Stimulated activated naive CD8-positive, alpha-beta T cell treated with anti-CD3 and anti-CD28 coated beads, Interleukin-15, Interleukin-2, amounts not matched to agents 100 U/mL and 50 U/mL, for 24 hours (primary cell): Measurements from ENCODE around the gene ALKAL2.

Source experiments
- ATAC-seq: fragments of 150-1000 bp; cut with Tn5 transposase; one replicate; pipeline ENCODE4 v1.10.0; 2021
- DNase-seq: peaks from one replicate; pipeline ENCODE4 v3.0.0; 2021

Gene ALKAL2

DNA sequence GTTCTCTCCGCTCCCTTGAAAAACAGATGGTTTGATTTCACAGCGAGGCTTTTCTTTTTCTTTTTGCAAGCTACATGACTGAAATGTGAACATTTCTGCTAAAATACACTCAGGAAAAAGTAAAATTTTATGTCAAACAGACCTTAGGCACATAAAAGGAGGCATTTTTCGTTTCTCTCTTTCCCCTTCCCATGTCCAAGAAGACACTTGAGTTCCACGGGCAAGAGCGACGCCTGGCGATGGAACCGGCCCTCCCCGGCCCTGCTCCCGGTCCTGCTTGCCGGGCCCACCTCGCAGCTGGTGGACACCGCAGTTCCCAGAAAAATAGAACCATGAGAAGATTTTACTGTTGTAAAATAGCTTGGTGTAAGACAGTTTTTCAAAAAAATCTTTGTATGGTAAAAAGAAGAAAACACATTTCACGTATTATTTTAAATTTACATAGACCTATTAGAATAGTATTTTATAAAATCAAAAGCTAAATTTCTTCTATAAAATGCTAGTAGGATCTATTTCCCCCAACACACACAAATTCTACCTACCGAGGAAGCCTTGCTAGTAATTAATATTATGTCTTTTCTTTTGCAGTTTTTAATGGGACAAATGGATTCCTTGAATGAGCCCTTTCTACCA is 2.3 kb upstream of the ALKAL2 start:
- ATAC-seq (peak; percentile 71), DNase-seq (peak; percentile 58)

DNA sequence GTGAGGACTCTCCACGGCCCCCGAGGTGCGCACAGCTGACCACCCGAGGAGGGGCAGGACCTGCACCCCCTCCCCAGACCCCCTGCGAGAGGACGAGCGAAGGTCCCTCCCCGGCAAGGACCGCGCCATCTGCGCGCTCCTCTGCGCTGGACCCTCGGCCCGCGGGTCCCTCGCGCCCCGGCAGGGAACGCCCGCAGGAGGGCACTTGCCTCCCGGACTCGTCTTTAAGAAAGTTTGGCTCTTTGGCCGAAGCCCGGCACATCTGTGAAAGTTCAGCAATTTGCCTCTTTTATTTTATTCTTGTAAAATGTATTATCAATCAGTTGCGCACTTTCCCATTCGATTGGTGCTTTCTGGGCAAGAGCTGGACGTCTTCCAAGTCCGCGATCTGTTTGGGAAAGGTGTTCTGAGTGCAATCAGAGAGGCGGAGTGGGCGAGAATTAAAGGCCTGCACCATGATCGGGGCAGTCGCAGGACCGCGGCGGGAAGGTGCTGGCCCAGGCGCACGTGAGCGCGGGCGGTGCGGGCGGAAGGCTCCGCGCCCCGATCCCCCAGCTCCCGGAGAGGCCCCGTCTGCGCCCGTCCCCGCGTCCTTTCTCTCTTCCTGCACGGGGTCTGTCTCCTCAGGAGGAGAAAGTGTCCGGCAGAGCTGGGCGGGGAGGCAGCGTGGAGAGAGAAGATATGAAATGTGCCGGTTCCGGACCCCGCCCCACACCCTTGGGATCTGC is 1.6 kb upstream of the ALKAL2 start:
- ATAC-seq: no peak
- no peak for DNase-seq

DNA sequence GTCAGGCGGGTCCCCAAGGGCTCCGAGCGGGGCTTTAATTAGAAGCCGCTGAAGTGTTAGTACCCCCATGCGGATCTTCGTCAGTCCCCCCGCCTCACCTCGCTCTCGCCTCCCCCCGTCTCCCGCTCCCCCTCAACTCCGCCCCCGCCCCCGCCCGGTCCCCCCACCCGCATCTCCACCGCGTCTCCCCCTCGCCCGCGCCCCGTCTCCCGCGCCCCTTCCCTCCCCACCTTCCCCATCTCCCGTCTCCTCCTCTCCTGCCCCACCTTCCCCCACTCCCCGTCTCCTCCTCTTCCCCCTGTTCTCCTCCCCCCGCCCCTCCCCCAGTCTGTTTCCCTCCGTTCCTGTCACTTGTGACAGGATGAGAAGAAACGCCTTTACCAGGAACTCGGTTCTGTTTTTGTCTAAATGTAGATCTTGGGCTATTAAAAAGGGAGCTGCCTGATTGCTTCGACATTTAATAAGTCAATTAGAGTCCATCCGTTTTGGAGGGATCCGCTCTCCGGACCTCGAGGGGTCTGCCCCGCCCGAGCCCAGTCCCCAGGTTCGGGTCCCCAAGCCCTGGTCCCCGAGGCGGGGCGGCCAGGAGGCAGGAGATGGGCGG is 969 bp upstream of the ALKAL2 start:
- DNase-seq (no peak), ATAC-seq (no peak)

DNA sequence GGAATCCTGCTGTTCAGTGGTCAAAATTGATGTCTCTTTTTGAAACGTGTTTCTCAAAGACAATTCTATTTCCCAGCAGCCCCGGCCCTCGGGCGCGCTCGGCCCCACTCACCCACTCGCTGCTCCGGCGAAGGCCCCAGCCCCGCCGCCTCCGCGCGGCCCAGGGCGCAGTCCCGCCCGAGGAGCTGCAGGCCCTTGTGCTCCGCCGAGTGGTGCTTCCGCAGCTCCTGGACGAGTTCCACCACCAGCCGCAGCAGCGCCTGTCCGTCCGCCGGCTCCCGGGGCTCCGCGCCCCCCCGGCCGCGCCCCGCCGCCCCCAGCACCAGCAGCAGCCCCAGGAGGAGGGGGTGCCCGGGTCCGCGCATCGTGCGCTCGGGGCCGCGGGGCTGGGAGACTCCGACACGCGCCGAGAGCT is 413 bp downstream of the ALKAL2 start:
- DNase-seq (peak; percentile 15), ATAC-seq (peak; percentile 24)

DNA sequence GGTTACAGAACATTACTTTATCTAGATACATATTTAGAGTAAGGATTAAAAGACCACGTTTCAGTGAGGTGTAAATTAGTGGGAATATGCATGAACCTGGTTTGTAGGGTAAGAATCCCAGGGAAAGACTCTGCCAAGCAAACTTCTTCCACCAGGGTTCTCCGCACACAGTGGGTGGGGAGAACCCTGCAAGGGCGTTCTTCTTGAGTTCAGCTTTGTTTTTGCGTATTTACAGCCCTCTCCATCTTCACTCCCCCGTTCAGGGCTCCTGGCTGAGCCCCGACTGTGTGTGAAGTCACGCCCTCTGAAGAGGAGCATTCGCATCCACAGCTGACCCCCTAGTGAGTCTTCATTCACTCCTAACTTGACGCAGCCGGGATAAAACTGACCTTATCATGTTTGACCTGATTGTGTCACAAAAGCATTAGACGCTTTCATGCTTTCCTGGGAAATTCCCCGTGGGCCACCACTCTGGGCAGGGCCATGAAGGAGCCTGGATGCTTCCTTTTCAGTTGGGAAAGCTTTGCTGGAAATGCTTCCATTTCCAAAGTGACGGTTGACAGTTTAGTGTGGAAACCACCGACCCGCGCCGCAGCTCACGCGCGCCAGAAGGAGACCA is 1.0 kb downstream of the ALKAL2 start:
- no peak for ATAC-seq
- no peak for DNase-seq

DNA sequence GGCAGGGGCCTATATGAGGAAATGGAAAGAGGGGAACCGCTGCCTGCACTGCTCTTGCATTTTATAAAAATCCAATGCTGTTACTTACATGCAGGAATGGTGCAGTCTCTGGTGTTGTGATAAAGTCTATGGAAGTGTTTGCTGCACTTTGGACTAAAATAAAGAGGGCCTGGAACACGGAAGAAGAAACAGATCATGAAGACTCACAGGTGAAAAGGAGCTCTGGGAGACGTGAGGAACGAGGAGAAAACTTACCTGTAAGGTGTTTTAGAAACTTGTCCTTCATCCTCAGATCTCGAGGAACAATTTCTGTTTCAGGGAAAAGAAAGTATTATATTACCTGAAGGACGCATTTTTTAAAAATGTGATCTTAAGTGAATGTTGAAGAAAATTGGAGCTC is 1.9 kb downstream of the ALKAL2 start:
- DNase-seq (no peak), ATAC-seq (no peak)

DNA sequence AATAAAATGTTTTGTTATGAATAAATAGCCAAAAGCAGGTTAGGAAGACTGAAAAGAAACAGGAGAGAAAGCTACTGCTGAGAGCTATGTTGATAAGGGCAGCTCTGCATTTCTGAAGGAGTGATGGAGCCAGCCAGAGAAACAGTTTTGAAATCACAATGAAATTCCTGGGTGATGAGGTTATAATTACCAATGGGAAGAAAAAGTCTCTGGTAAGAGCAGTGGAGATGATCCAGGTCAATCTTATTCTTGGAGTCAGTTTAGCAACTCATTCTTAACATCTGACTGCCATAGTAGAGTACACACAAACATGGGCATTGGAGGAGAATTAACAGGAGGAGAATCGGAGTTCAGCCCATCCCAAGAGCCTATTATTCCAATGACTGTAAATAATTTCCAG is 2.4 kb downstream of the ALKAL2 start:
- DNase-seq (no peak), ATAC-seq (no peak)

DNA sequence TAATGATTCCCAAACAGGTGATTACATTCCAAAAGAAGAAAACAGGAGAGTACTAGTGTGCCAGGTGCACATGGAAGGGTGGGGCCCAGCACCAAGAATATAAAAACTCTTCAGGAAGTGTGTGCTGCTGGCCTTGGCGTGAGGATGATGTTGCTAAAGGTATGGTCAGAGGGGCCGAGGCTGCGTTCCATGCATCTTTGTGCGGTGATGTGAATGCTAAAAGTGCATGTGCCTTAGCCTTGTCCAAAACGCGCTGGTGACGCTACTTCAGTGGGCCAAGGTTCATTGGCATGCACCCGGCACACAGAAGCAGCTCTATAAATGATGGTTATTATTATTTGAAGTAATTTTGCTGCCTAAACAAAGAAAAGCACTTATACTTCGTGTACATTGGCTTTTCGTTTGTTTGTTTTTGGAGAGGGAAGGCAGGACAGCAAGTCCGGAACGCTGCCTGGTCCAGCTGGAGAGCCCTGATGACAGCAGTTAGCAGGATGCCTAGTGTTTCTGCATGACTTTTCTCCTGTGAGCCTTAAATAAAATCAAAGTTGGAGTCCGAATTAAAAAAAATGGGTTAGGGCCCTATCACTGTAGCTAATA is 2.9 kb downstream of the ALKAL2 start:
- DNase-seq (no peak), ATAC-seq (no peak)

DNA sequence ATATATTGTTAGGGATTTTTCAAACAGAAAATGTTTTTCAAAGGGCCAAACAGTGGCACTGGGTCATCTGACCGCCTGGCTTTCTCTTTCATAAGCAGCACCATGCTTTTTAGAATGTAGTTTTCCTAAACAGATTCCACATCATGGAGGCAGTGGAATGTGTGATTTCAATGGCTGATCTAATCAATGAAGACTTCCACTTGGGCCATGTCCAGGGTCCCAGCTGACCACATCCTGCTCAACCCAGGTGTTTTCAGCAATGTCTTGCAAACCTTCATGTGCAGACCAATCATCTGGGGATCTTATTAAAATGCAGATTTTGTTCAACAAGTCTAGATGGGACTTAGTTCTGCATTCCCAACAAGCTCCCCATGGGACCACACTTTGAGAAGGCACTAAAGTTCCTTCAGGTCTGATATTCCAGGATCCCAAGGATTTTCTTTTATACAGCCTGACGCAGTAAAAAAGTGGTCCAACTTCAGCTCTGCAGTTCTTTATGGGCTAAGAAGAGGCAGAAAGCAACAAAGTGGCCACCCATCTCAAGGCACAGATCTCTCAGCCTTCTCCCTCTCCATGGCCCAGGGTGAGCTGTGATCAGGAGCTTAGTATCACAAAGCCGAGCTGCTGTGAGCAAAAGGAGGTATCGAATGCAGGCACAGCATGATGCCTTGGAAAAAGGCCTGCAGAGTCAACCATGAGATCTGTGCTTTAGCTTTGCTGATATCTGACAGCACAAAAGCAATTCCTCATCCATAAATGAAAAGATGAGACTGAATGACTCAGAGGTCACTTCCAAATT is 3.7 kb downstream of the ALKAL2 start:
- DNase-seq (no peak), ATAC-seq (no peak)

DNA sequence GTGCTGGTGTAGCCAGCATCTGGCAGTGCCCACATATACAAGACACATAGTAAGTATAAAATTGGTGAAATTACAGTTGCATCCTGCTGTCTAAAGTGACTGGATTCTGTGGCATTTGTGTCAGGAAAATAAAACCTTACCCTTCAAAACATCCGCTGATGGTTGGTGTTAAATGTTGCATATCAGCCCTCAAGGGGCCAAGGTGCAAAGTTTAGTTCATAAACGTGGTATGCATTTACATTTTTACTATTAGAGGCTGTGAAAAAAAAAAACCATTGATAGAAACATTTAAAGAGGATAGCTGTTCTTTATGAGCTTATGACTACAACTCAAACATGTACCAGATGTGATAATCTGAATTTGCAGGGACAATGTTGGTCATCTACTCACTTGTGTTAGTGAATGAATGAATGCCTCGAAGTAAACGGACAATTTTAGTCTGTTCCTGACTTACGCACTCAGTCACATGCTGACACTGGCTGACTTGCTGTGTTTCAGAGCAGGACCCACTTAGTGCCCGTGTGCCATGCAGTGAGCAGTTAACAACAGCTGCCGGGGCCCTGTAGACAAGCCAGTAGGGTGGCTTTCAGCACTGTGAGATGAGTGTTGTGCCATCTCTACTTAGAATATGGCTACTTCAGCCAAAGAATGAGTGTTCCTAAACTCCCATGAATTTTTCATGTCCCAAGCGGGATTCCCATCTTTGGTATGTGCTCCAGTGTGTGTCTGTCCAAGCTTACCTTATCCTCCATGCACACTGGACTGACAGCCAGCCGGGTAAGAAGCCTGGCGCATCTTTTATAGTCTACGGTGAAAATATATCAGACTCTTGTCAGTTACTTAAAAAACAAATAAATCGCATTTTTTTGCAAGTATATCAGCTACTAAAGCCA is 5.3 kb downstream of the ALKAL2 start:
- no peak for DNase-seq
- no peak for ATAC-seq

DNA sequence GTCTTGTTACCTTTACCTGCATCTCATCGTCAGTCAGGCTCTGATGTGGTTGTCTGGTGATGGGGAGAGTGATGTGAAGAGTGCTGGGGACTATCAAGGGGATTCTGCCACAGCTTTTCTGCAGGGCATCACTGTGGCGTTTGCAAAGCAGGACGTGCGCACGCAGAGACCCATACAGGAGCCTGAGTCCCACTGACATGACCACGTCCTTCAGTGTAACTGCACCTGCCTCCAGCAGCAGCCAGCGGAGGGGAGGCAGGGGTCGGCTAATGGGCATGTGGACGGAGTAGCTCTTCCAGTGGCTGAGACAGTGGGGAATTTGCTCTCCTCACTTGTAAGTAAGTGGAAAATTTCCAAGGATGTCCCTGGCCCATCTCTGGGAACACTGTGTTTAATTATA is 6.5 kb downstream of the ALKAL2 start:
- DNase-seq (no peak), ATAC-seq (no peak)

DNA sequence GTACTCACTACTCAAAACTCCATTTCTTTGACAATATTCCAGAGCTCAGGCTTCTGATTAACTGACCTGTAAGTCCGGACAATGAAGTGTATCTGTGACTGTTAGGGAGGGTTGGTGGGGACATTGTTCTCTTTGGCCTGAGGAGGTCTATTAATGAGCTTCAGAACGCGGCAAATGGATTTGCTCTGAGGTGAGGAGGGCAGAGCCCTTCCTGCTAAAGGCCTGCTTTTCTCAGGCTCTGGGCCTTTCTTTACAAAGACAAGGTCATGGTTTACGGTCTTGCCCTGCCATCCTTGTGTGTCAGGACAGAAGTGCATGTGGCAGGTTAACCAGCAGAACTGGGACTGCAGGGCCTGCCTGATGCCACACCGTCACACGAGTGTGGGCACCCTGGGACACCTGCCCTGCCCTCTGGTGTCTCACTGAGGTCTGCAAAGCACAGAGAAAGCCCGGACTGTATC is 7.2 kb downstream of the ALKAL2 start:
- peak; percentile 9 for ATAC-seq
- DNase-seq: no peak

DNA sequence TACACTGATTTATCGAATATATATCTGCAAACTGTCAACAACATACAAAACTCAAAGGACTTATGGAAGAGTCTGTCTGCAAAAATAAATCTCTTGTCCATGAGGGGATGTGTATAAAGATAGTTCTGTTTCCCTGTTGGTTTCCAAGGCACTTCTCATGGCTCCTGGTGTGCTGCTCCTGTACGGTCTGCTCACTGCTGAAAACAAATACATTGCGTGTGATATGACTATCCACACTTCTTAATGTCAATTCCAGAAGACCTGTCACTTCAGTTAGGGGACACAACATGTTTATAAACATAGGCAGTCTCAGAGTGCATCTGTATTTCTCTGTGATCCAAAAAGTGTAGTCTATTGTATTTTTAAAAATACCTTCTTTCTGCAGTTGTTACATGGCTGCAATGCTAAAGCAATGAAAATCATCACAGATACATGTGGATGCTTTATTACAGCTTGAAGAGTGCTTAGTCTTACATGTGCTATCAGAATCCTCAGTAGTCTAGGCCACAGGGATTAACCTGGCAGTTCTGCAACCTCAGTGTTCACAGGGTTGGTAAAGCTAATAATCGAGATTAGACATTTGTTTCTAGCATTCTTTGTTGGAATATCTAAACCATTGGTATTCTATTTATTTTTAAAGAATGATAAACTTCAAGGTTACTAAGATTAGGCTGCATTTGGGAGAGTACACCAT is 7.8 kb downstream of the ALKAL2 start:
- no peak for DNase-seq
- ATAC-seq: no peak

DNA sequence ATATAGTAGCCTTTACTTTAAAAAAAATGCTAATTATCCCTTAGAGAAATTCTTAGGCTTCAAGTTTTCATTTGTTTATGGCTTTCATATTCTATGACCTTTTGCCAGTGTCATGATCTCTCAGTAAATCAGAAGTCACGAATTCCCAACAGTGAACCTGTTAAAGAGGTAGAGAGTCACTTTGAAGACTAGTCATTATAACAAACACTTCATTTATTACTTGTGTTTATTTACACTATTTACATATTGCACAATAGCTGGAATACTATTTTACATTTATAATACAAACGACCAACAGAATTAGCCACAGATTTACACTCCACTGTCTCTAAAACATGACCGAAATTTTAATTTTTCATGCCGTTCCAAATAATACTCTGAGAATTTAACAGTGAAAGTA is 8.5 kb downstream of the ALKAL2 start:
- DNase-seq (no peak), ATAC-seq (no peak)

DNA sequence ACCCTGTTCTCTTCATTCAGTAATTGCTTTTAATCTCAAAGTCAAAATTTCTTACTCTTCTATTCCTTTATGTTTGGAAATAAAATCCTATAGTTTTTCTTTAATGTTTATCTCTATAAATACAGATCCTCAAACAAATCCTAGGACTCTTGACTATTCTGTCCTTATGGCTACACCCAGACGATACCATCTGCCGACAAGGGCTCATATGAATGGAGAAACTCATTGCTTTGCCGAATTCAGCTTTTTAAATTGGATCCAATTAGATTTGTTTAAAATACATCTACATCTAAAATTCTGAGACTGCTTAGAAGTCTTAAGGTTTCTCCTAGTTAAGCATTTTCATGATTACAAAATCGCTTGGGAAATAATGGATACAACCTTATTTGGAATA is 9.0 kb downstream of the ALKAL2 start:
- no peak for ATAC-seq
- no peak for DNase-seq

DNA sequence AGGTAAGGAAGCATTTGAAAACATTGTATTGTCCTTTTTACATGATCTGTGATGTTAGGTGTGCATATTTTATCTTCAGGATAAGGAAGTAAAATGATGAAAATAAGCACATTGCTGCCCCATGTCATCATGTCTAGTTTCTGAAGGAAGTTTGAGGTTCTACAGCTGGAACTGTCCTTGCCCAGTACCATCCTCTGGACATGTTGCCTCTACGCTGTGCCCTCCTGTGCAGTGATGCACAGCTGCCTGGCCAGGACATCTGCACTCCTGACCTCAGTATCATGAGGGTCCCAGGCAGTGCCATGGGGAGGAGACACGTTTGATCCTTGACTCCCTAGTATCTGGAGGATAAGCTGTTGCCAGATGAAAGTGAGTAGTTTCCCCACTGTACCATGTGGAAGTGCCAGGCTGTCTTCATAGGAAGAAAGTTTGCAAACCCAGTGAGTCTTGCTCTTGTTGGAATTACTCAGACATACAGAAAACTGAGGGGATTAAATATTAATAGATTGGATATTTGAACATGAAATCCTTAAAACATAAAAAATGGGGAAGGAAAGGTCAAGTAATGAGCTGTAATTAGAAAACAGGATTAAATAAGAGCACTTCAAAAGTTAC is 9.5 kb downstream of the ALKAL2 start:
- ATAC-seq (no peak), DNase-seq (no peak)

DNA sequence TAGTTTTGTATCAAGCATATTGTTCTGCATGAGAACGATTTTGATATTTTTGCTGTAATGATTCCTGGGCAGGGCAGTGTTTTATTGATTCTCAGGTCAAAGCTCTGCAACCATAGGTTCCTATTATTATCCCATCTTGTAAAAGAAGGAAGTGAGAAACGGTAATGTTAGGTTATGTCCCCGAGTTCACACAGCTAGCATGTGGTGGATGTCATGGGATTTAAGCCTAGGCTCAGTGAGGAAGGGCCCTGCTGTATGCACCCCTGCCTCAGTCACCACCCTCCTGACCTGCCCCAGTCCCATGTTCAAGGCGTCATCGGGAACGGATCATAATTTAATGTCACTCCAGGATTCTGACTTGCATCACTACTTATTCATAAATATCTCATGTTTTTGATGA is 12.4 kb downstream of the ALKAL2 start:
- ATAC-seq (no peak), DNase-seq (no peak)

DNA sequence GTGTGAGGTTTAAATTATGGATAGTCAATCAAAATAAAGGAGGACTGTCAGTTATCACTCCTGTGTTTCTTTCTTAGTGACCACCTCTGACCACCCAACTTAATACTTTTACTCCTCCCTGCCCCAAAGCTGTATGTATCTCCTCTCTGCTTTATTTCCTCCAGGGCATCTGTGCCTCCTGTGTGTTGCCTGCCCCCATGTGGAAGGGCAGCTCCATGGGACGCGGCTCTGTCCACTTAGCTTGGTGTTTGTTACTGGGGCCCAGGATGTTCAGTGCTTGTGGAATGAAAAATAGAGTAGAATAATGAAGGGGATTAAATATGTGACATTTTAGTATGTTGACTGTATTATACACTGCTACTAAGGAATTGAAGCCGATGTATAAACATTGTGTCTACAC is 13.4 kb downstream of the ALKAL2 start:
- no peak for DNase-seq
- ATAC-seq: no peak

DNA sequence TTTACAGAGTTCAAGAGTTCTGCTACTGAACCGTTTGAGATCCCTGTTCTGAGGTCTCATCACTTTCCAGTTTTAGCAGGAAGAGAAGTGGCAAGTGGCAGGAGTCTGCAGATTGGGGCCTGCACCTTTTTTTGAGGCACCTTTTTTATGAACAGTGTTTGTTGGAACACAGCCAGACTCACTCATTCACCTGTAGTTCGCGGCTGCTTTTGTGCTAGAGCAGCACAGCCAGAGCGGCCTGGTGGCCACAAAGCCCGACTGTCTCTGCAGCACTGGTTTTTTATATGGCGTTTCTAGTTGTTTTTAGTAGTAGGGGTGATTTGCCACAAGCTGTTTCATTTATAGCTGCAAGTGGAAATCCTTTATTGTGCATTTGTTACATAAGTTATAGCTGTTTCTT is 14.6 kb downstream of the ALKAL2 start:
- no peak for ATAC-seq

DNA sequence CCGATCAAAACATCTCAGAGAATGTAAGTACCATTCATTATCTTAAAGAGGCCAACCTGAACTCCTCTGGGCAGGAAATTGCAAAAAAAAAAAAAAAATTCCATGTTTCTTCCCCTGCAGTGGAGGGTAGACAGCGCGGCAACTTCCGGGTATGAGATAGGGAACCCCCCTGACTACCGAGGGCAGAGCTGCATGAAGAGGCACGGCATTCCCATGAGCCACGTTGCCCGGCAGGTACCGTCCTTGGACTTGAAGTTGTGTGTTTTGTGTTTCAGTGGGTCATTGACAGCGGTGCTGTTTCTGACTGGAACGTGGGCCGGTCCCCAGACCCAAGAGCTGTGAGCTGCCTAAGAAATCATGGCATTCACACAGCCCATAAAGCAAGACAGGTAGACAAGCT is 16.0 kb downstream of the ALKAL2 start:
- ATAC-seq: no peak

More for the DNA sequence above, 14.6 kb downstream of the ALKAL2 start:
- no peak for DNase-seq

More for the DNA sequence above, 16.0 kb downstream of the ALKAL2 start:
- DNase-seq: no peak
